Measurements from ENCODE around the gene TNK2.

Gene TNK2

DNA sequence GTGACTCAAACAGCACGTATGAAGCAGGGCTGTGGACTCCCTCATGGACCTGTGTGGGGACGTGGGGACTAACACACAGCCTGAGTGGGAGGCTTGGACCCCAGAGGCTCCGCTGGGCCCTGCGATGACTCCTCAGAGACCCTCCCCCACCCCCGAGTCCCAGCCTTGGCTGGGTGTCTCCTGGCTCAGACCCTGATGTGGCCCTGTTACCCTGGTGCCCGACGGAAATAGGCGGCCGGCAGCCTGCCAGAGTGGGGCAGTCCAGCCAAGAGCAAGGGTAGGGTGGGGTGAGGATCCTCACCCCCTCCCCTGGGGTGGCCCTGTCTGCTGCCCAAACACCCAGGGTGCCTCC, 15.3 kb downstream of the TNK2 start:
- no peak overlapping the region for H3K4me3 ChIP-seq (ENCODE audit: low read length in 2 of 2)
- peak overlapping the region; percentile 54 for H2AFZ ChIP-seq (ENCODE audit: low read length)
- peak overlapping the region; percentile 90 for H3K23ac ChIP-seq (ENCODE audit: low read depth, low read length, poor library complexity)
- no peak overlapping the region for H2BK120ac ChIP-seq (ENCODE audit: low read depth, low read length)
- H3K27me3 ChIP-seq (ENCODE audit: control insufficient read depth in 3 of 3, insufficient read depth in 3 of 3, low read depth in 1 of 3, low read length in 3 of 3), result no peaks in the 10 kb centered on the region
- DNase-seq (ENCODE audit: low spot score), result no peak
- H3K4ac ChIP-seq (ENCODE audit: low read length), result peak overlapping the region; percentile 17
- no peak overlapping the region for H2BK5ac ChIP-seq (ENCODE audit: low read length)
- no peaks in the 10 kb centered on the region for H3K9me3 ChIP-seq (replicated peaks in 1 of 2; ENCODE audit: control insufficient read depth in 2 of 2, insufficient read depth in 1 of 2, low read depth in 1 of 2, low read length in 2 of 2)
- H2BK15ac ChIP-seq (ENCODE audit: low read length), result peak overlapping the region; percentile 86
- H3K4me1 ChIP-seq (ENCODE audit: control insufficient read depth in 2 of 2, insufficient read depth in 1 of 2, low read depth in 1 of 2, low read length in 2 of 2), result peaks cover 45 to 59% of the 10 kb centered on the region in 2 donors
- peak overlapping the region; percentile 23 for H3K4me2 ChIP-seq (ENCODE audit: insufficient read depth, low read length, poor library complexity, severe bottlenecking)
- H2AK5ac ChIP-seq (ENCODE audit: low read depth, low read length), result peak overlapping the region; percentile 93
- whole genome bisulfite sequencing, 2 donors (ENCODE audit: extremely low coverage in 2 of 2, insufficient read length in 2 of 2, insufficient replicate concordance in 1 of 2), result no CpG with 5 or more reads among the region's 9 CpGs
- no peak overlapping the region for H3K27ac ChIP-seq (replicated peaks; ENCODE audit: low read length)
- no peak overlapping the region for H4K91ac ChIP-seq (ENCODE audit: low read depth, low read length, poor library complexity)
- peaks cover under 1% of the 10 kb centered on the region in 2 donors for H3K36me3 ChIP-seq (replicated peaks in 1 of 2; ENCODE audit: control insufficient read depth in 2 of 2, insufficient read depth in 2 of 2, low read length in 2 of 2)
- peaks cover 13% of the 10 kb centered on the region for H3K79me1 ChIP-seq (ENCODE audit: low read depth, low read length)
- H4K8ac ChIP-seq (ENCODE audit: low read depth, low read length), result no peak overlapping the region
- peak overlapping the region; percentile 85 for H3K18ac ChIP-seq (ENCODE audit: low read length)
- H3K14ac ChIP-seq (ENCODE audit: low read length), result no peak overlapping the region
- H2BK12ac ChIP-seq (ENCODE audit: low read length), result no peak overlapping the region
- H3K9ac ChIP-seq (ENCODE audit: low read depth, low read length, poor library complexity), result peak overlapping the region; percentile 30

DNA sequence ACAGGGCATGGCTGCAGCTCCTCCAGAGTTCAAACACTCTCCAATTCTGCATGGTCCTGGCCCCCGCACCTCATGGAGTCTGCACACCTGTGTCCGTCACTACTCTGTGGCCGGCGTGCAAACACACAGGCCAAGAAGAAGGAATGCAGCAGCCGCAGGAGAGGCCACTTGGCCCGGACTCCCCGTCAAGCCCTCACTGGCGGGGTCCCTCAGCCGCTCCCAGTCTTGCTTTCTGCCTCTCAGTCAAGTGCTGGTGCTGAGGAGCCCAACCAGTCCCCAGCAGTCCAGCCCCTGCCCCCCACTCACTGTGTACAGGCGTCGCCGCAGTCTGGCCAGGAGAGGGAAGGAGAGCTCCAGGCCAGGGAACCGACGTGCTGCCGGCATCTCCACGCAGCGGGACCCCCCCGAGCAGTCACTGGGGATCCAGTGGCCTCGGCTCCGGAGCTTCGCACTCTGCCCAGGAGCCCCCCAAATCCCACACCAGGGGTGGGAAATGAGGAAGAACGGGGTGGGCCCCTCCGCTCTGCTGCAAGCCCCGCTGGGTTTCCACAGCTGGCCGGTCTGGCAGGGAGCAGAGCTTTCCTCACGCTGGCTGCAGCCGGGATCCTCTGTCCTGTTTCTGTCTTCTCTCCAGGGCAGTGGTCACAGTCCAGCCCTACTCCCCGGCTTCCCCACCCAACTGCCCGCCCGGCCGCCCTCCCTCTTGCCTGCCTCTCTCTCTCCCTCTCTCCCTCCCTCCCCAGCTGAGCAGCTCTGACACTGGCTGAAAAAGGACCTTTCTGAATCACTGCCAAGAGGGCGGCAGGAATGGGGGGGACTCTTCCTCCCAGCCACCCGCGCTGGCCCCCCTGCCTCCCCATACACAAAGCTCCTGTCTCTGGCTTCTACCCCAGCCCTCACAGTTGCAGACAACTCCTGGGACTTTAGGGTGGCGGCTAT, 16.0 kb downstream of the TNK2 start:
- DNase-seq (ENCODE audit: low spot score), result peak; percentile 36
- Histone ChIP-seq H3K4me3 (ENCODE audit: low read length in 2 of 2) (no peak overlapping the region), H4K91ac (ENCODE audit: low read depth, low read length, poor library complexity) (peak overlapping the region; percentile 43), H3K79me1 (ENCODE audit: low read depth, low read length) (peaks cover 13% of the 10 kb centered on the region), H3K14ac (ENCODE audit: low read length) (peak overlapping the region; percentile 63), H3K4ac (ENCODE audit: low read length) (peak overlapping the region; percentile 17), H2BK120ac (ENCODE audit: low read depth, low read length) (no peak overlapping the region), H2BK12ac (ENCODE audit: low read length) (peak overlapping the region; percentile 86), H3K4me1 (ENCODE audit: control insufficient read depth in 2 of 2, insufficient read depth in 1 of 2, low read depth in 1 of 2, low read length in 2 of 2) (peaks cover 45 to 59% of the 10 kb centered on the region in 2 donors), H3K9ac (ENCODE audit: low read depth, low read length, poor library complexity) (peak overlapping the region; percentile 30), H3K36me3 (replicated peaks in 1 of 2; ENCODE audit: control insufficient read depth in 2 of 2, insufficient read depth in 2 of 2, low read length in 2 of 2) (peaks cover 5 to 6% of the 10 kb centered on the region in 2 donors), H3K23ac (ENCODE audit: low read depth, low read length, poor library complexity) (peak overlapping the region; percentile 90), H2AFZ (ENCODE audit: low read length) (peak overlapping the region; percentile 72), H2BK5ac (ENCODE audit: low read length) (peak overlapping the region; percentile 84), H3K18ac (ENCODE audit: low read length) (peak overlapping the region; percentile 85), H4K8ac (ENCODE audit: low read depth, low read length) (no peak overlapping the region), H2AK5ac (ENCODE audit: low read depth, low read length) (peak overlapping the region; percentile 96), H3K9me3 (replicated peaks in 1 of 2; ENCODE audit: control insufficient read depth in 2 of 2, insufficient read depth in 1 of 2, low read depth in 1 of 2, low read length in 2 of 2) (peaks cover 0 to 3% of the 10 kb centered on the region in 2 donors), H3K27me3 (ENCODE audit: control insufficient read depth in 3 of 3, insufficient read depth in 3 of 3, low read depth in 1 of 3, low read length in 3 of 3) (peaks cover 0 to 3% (median 0%) of the 10 kb centered on the region in 3 experiments), H3K4me2 (ENCODE audit: insufficient read depth, low read length, poor library complexity, severe bottlenecking) (peak overlapping the region; percentile 23), H3K27ac (replicated peaks; ENCODE audit: low read length) (no peak overlapping the region), H2BK15ac (ENCODE audit: low read length) (peak overlapping the region; percentile 88)
- WGBS, 2 donors (ENCODE audit: extremely low coverage in 2 of 2, insufficient read length in 2 of 2, insufficient replicate concordance in 1 of 2), result no CpG with 5 or more reads among the region's 35 CpGs

DNA sequence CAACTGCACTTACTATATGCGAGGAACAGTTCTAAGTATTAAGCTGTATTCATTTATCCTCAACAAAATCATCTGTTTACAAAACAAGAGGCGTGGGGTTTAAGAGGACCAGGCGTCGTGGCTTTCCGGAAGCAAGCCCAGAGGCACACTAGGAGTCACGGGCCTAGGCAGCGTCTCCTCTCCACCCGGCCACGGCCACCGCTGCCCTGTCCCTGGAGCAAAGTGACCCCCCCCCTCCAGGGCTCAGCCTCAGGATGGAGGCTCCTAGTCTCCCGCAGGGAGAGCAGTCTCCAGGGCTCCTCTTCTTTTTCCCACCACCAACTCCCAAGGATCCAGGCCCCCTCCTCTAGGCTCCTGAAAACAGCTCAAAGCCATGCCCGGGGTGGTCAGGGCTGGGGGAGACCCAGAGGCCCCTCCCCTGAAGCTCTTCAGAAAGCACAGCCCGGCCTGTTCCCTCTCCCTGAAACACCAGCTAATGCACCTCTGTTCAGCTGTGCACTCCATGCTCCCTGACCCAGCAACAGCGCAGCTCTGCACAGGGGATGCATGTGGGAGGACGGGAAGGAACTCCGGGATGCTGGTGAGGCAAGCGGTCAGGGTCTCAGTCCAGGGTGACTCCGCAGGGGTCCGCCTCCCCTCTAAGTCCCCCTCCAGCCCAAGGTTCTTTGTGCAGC, 16.8 kb downstream of the TNK2 start:
- Histone ChIP-seq H3K27ac (replicated peaks; ENCODE audit: low read length) (no peak overlapping the region), H3K9me3 (replicated peaks in 1 of 2; ENCODE audit: control insufficient read depth in 2 of 2, insufficient read depth in 1 of 2, low read depth in 1 of 2, low read length in 2 of 2) (peaks cover 0 to 3% of the 10 kb centered on the region in 2 donors), H3K79me1 (ENCODE audit: low read depth, low read length) (peaks cover 13% of the 10 kb centered on the region), H2BK120ac (ENCODE audit: low read depth, low read length) (no peak overlapping the region), H3K4ac (ENCODE audit: low read length) (no peak overlapping the region), H4K8ac (ENCODE audit: low read depth, low read length) (no peak overlapping the region), H4K91ac (ENCODE audit: low read depth, low read length, poor library complexity) (peak overlapping the region; percentile 43), H3K36me3 (replicated peaks in 1 of 2; ENCODE audit: control insufficient read depth in 2 of 2, insufficient read depth in 2 of 2, low read length in 2 of 2) (peaks cover 5 to 6% of the 10 kb centered on the region in 2 donors), H2BK15ac (ENCODE audit: low read length) (no peak overlapping the region), H3K27me3 (ENCODE audit: control insufficient read depth in 3 of 3, insufficient read depth in 3 of 3, low read depth in 1 of 3, low read length in 3 of 3) (peaks cover 0 to 3% (median 0%) of the 10 kb centered on the region in 3 experiments), H3K23ac (ENCODE audit: low read depth, low read length, poor library complexity) (no peak overlapping the region), H3K14ac (ENCODE audit: low read length) (peak overlapping the region; percentile 63), H3K9ac (ENCODE audit: low read depth, low read length, poor library complexity) (no peak overlapping the region), H2AFZ (ENCODE audit: low read length) (no peak overlapping the region), H2BK12ac (ENCODE audit: low read length) (peak overlapping the region; percentile 86), H3K4me3 (ENCODE audit: low read length in 2 of 2) (no peak overlapping the region), H3K4me1 (ENCODE audit: control insufficient read depth in 2 of 2, insufficient read depth in 1 of 2, low read depth in 1 of 2, low read length in 2 of 2) (peaks cover 46 to 52% of the 10 kb centered on the region in 2 donors), H3K4me2 (ENCODE audit: insufficient read depth, low read length, poor library complexity, severe bottlenecking) (no peak overlapping the region), H3K18ac (ENCODE audit: low read length) (peak overlapping the region; percentile 85), H2BK5ac (ENCODE audit: low read length) (peak overlapping the region; percentile 84), H2AK5ac (ENCODE audit: low read depth, low read length) (peak overlapping the region; percentile 96)
- WGBS, 2 donors (ENCODE audit: extremely low coverage in 2 of 2, insufficient read length in 2 of 2, insufficient replicate concordance in 1 of 2), result no CpG with 5 or more reads among the region's 19 CpGs
- no peak for DNase-seq (ENCODE audit: low spot score)

- DNase-seq (ENCODE audit: low spot score), result no peak
- H3K4me3 ChIP-seq (ENCODE audit: low read length in 2 of 2), result no peak overlapping the region
- H3K27ac ChIP-seq (replicated peaks; ENCODE audit: low read length), result peak overlapping the region; percentile 48
- H3K14ac ChIP-seq (ENCODE audit: low read length), result peak overlapping the region; percentile 98
- peak overlapping the region; percentile 84 for H4K8ac ChIP-seq (ENCODE audit: low read depth, low read length)
- peak overlapping the region; percentile 79 for H3K18ac ChIP-seq (ENCODE audit: low read length)
- peaks cover 5 to 6% of the 10 kb centered on the region in 2 donors for H3K36me3 ChIP-seq (replicated peaks in 1 of 2; ENCODE audit: control insufficient read depth in 2 of 2, insufficient read depth in 2 of 2, low read length in 2 of 2)
- H3K9me3 ChIP-seq (replicated peaks in 1 of 2; ENCODE audit: control insufficient read depth in 2 of 2, insufficient read depth in 1 of 2, low read depth in 1 of 2, low read length in 2 of 2), result peaks cover 0 to 3% of the 10 kb centered on the region in 2 donors
- peak overlapping the region; percentile 56 for H2AK5ac ChIP-seq (ENCODE audit: low read depth, low read length)
- peak overlapping the region; percentile 14 for H3K9ac ChIP-seq (ENCODE audit: low read depth, low read length, poor library complexity)
- H2BK120ac ChIP-seq (ENCODE audit: low read depth, low read length), result no peak overlapping the region
- H3K23ac ChIP-seq (ENCODE audit: low read depth, low read length, poor library complexity), result peak overlapping the region; percentile 75
- WGBS, 2 donors (ENCODE audit: extremely low coverage in 2 of 2, insufficient read length in 2 of 2, insufficient replicate concordance in 1 of 2), result no CpG with 5 or more reads among the region's 8 CpGs
- H2BK15ac ChIP-seq (ENCODE audit: low read length), result peak overlapping the region; percentile 87
- no peak overlapping the region for H2BK12ac ChIP-seq (ENCODE audit: low read length)
- H3K79me1 ChIP-seq (ENCODE audit: low read depth, low read length), result peaks cover 7% of the 10 kb centered on the region
- no peak overlapping the region for H2BK5ac ChIP-seq (ENCODE audit: low read length)
- no peak overlapping the region for H3K4me2 ChIP-seq (ENCODE audit: insufficient read depth, low read length, poor library complexity, severe bottlenecking)
- peaks cover 42 to 55% of the 10 kb centered on the region in 2 donors for H3K4me1 ChIP-seq (ENCODE audit: control insufficient read depth in 2 of 2, insufficient read depth in 1 of 2, low read depth in 1 of 2, low read length in 2 of 2)
- H3K4ac ChIP-seq (ENCODE audit: low read length), result no peak overlapping the region
- peaks cover 0 to 3% (median 0%) of the 10 kb centered on the region in 3 experiments for H3K27me3 ChIP-seq (ENCODE audit: control insufficient read depth in 3 of 3, insufficient read depth in 3 of 3, low read depth in 1 of 3, low read length in 3 of 3)
- no peak overlapping the region for H4K91ac ChIP-seq (ENCODE audit: low read depth, low read length, poor library complexity)
- H2AFZ ChIP-seq (ENCODE audit: low read length), result peak overlapping the region; percentile 51
These were observed 18.5 kb downstream of the TNK2 start for GRCh38 chr3:195889870-195890295.
